ENCODE data around the gene CENPN.

The CENPN gene

DNA sequence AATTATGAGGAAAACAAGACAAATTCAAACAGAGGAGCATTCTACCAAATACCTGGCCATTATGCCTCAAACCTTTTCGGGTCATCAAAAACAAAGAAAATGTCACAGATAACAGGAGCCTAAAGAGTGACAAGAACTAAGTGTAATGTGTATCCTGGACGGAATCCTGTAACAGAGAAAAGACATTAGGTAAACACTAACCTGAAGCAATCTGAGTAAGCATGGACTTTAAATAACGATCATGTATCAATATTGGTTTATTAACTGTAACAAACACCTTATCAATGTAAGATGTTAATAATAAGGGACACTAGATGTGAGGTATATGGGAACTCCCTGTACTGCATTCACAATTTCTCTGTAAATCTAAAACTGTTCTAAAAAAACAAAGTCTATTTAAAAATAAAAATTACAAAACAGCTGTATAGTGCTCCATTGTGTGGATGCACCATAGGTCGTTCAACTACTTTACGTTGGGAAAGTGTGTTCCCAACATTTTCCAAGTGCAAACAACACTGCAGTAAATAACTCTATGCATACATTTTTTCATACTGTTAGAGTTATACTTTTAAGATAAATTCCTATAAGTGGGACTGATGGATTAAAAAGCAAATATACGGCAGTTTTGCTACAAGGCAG, 15.1 kb upstream of the CENPN start:
- no peak for DNase-seq

DNA sequence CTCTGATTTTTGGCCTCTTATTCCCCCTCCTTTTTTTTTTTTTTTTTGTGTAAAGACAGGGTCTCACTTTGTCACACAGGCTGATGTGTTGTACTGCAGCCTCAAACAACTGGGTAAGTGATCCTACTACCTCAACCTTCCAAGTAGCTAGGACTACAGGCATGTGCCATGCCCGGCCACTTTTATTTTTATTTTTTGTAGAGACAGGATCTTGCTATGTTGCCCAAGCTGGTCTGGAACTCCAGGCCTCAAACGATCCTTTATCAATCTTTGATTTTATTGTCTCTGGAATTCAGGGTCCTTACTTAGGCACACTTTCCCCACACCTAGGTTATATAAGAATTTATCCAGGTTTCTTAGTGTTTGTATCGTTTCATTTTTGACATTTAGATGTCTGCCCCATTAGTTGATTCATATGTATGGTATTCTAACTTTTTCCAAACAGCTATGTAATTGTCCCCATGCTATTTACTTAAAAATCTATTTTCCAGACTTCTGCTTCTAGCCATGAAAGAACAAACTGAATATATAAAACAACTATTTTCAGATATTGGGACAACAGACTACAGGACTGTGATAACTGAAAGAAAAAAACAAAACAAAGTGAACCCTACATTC, 14.2 kb upstream of the CENPN start:
- DNase-seq, result no peak

DNA sequence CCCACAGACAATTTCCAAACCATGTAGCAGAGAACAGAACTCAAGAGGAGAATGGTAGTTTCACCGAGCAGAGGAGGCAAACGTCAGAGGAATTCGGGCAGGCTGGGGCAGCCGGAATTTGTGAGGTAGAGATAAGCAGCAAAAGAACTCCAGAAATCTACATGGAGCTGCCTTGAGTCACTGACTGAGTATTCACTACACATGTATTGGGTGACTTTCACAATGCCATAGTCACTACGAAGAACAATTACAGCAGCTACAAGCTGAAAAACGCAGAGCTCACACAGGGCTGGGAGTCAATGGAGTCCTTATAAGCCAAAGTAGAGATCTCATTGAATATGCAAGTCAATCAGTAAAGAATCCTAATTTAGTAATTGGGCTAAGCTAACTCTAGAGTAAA, 13.7 kb upstream of the CENPN start:
- no peak for DNase-seq

DNA sequence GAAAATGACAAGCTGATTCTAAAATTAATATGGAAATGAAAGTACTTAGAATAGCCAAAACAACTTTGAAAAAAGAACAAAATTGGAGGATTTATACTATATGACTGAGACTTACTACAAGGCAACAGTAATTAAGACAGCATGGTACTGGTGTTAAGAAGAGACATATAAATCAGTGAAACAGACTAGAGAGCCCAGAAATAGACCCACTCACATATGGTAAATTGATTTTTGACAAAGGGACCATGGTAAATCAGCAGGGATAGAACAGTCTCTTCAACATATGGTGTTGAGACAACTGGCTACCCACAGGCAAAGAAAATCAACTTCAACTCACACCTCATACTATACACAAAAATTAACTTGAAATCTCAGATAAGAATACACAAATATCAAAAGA, 13.2 kb upstream of the CENPN start:
- DNase-seq, result peak in 1 of 2 experiments; percentile 39

DNA sequence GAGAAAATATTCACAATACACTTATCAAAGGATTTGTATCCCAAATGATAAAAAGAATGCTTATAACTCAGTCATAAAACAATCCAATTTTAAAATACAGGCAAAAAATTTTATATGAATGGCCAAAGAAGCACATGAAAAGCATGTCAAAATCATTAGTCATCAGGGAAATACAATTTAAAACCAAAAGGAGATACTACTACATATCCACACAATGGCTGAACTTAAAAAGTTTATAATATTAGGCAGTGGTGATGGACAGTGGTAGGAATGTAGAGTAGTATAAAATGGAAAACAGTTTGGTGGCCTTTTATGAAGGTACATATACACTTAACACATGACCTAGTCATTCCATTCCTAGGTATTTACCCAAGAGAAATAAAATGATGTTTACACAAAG, 12.6 kb upstream of the CENPN start:
- no peak for DNase-seq

DNA sequence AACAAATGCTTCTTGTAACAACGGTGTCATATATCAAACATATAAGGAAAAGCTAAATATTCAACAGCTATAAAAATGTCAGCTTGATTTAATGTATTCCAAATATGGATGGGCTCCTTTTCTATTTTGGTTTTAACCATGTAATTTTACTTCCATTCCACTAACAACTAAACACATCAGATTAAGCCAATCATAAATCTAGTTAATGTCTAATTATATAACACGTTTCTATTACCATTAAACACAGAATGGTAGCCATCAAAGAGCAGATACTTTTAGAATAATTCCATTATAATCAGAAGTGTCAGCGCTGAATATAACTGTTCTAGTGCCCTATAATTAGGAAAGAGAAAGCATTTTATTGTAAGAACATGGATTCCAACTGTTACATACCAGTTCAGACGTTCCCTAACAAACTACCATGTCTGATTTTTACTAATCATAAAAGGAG, 10.3 kb upstream of the CENPN start:
- DNase-seq, result no peak

DNA sequence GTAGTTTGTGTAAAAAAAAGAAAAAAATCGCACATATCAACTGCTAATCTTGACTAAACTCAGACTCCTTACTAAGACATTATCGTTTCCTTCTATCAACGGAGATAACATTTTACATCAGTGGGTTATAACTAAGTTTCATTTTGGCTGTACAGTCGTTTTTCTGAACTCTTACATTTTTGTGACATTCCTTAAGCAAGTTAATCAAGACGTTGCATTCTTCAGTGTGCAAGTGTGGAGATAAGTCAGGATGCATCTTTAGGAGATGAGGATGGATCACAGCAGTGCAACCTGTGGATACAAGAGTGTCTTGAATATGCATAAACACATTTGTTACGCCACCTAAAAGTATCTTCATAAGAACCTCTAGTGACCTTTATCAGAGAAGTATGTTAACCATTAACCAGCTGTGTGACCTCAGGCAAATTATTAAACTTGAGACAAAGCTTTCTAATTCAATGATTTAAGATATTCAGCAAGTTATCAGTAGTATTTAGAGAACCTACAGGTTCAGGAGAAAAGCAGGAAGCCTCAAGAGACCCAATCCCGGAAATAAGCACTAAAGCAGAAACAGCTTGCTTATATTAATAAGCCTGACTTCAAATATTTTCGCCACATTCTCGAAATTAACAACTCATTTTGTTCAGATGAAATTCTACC, 9.7 kb upstream of the CENPN start:
- no peak for DNase-seq

DNA sequence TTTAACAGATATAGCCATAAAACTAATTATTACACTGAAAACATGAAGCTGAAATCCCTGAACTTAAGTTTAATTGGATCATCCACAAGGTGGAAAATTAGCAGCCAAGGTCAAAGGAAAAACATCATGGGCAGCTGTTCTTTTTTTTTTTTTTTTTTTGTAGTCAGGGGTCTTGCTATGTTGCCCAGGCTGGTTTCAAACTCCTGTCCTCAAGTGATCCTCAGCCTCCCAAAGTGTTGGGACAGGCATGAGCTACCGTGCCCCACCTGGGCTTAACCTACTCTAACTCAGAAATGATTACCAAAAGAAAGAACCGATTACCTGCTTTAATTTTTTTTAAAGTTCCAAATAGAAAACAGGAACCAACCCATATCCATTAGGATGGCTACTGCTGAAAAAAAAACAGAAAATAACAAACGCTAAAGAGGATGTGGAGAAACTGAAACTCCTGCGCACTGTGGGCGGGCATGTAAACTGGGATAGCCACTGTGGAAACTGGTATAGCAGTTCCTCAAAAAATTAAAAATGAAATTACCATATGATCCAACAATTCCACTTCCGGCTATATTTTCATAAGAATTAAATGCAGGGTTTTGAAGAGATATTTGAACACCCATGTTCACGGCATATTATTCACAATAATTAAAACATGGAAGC, 8.9 kb upstream of the CENPN start:
- DNase-seq, result no peak

DNA sequence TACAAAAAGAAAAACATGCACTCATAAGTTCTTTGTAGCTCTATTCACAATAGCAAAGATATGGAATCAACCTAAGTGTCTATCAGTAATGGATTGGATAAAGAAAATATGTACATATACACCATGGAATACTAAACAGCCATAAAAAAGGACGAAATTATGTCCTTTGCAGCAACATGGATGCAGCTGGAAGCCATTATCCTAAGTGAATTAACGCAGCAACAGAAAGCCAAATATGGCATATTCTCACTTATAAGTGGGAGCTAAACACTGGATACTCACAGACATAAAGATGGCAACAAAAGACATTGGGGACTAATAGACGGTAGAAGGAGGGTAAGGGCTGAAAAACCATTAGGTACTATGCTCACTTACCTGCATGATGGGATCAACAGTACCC, 6.1 kb upstream of the CENPN start:
- no peak for DNase-seq

DNA sequence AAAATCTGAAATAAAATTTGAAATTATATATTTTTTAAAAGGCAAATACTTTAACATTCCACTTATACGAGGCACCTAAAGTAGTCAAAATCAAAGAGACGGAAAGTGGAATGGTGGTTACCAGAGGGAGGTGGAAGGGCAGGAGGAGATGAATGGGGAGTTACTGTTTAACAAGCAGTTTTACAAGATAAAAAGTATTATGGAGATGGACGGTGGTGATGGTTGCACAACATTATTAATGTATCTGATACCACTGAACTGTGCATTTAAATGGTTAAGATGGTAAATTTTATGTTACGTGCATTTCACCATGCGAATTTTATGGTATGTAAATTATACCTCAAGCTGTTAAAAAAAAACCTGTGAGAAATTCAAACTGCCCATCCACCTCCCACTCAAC, 5.7 kb upstream of the CENPN start:
- no peak for DNase-seq

DNA sequence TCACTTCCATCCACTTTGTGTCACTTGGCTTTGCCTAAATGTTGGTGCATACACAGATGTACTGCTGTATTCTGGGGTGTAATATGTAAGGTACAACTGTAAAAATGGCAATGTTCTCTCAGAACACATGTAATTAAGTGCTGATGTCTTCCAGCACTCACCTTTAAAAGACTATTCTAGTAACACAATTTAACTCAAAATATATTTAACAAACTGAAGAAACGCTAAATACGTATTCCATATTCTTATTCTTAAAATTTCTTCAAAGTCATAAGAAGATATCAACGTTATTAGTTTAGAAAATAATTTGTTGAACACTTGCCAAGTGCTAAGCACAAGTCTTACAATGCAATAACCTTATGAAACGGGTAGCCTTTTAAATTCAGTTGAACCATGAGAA, 4.0 kb upstream of the CENPN start:
- no peak for DNase-seq

DNA sequence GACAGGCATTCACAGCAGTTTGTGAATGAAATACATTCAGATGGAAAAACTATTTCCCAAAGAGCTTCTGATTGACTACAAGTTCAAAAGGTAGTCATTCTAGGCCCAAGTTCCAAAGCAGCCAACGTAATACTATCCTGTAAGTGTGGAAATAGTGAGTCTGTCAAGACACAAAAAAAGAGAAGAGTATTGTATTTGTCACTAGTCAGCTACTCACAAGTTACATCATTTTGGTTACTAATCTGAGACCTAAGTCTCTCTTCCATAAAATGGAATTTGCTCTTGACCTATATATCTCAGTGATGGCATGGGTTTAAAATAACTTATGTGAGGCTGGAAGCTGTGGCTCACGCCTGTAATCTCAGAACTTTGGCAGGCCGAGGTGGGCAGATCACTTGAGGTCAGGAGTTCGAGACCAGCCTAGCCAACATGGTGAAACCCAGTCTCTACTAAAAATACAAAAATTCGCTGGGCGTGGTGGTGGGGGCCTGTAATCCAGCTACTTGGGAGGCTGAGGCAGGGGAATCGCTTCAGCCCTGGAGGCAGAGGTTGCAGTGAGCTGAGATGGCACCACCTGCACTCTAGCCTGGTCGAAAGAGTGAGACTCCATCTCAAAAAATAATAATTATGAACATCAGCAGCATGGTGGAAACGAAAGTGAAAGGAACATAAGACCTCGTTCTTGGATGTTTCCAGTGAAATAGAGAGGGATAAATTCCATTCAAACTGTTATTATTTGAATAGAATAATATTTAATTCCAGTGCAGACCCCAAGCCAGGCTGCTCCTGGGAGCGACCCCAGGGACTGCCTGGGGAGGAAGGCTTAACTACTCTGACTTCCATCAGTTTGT, 3.2 kb upstream of the CENPN start:
- no peak for DNase-seq

DNA sequence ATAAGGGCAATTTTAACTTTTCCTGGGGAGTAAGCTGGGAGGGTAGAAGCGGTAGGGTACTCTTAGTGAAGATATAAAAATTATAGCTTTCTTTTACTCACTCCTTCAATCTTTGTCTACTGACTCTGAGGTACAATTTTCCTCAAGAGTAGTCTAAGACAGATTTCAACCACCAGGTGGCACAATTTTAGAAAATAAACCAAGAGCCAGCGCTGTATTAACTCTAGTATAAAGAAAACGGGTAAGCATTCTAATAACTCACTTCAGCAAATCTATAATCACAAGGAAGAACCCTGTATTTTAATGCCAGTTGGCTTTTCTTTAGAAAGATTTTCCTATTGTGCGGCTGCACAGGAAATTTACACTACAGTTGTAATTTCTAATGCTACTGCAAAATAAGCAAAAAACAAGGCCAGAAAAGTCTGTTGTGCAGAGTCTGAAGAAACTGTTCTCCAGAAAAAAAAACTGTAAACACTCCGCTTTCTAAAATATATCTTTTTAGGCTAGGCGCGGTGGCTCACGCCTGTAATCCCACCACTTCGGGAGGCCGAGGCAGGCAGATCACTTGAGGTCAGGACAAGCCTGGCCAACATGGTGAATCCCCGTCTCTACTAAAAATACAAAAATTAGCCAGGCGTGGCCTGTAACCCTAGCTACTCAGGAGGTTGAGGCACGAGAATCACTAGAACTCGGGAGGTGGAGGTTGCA, 2.2 kb upstream of the CENPN start:
- DNase-seq, result peak in 1 of 2 experiments; percentile 45

DNA sequence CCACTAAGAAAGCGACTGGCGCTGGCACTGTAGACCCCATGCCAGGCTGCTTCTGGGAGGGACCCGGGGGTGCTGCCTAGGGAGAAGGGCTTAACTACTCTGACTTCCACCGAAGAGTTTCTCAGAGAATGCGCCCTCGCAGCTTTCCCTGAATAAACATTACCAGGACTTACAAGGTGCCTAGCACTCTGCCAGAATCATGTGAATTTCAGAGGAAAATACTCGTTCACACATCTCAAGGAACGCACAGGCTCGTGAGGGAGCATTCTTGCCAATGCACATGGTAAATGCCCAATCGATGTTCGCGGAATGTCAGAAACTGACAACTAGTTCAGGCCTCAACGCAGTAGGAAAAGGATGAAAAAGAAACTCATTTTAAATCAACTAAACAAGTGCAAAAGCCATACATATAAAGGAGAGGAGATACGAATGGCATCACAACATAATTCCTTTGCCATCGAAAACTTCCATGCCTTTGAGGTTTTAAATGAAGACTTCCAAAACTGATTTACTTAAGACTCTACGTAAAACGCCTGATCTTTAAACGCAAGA, 1.3 kb upstream of the CENPN start:
- no peak for DNase-seq

DNA sequence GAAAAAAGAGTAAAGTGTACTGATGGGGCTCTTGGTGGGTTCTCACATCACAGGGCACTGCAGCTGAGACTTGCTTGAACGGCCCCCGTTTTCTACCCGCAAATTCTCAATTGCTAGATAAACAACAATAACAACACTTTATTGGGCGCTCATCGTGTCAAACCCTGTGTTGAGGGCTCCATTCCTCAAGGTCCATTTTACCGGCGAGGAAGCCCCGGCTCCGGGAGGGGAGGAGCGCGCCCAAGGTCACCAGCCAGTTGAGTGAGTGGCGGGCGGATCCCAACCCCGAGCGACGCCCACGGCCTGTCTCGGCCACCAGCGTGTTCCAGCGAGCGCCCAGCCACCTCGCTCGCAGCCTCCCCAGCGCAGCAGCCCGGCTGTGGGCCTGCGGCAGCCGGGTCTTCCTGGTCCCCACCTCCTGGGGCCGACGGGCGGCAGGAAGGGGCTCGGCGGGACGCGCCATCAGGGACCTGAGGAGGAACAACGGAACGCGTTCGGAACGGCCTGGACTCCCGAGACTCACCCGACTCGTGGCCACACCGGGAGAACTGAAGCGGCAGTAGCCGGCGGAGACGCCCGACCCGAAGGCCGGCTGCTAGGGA, 702 bp upstream of the CENPN start:
- peak in 1 of 2 experiments; percentile 29 for DNase-seq

DNA sequence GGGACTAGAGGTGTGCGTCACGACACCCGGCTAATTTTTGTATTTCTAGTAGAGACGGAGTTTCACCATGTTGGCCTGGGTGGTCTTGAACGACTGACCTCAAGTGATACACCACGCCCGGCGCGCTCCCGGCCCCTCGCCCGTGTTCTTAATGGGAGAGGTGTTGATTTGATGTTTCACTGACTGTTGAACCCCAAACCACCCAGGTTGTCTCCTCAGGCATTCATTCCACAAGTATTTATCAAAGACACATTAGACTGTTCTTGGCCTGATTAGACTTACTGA, 1.4 kb downstream of the CENPN start:
- DNase-seq, result no peak

DNA sequence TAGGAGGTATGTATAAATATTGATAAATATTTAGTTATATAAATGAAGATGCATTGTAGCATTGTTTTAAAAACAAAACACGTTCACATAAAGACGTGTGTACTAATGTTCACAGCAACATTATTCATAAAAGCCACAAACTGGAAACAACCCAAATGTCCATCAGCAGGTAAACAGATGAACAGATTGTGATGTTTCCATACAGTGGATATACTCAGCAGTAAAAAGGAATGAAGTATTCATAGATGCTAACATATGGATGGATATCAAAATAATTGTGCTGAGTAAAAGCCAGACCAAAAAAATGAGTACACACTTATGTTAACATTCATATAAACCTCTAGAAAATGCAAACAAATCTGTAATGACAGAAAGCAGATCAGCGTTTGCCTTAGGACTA, 6.0 kb downstream of the CENPN start:
- DNase-seq, result no peak

DNA sequence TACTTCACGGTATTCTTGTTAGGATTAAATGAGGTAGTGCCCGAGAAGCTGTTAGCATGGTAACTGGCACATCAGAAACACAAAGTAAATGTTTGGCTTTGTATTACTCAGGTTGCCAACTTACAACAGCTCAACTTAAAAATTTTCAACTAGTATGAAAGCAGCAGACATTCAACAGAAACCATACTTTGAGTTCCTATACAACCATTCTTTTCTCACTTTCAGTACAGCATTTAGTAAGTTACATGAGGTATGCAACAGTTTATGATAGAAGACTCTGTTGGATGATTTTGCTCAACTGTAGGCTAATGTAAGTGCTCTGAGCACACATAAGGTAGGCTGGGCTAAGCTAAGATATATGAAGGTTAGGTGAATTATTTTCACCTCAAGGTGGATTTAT, 7.7 kb downstream of the CENPN start:
- DNase-seq, result no peak

DNA sequence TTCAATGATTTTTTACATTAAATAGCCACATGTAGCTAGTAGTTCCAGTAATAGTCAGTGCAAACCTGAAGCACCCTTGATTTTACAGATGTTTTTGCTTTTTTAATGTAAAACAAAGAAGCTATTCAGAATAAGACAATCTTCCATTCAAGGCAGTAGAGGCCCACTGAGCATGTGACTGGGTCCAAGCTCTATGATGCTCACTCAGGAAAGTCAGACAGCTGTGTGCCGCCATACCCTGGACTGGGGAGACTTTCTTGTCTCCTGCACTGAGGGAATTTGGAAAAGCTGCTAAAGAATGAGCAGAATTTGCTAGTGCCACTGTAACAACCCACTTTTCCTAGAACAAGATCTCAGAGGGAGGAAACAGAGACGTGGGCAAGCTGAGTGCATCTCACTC, 11.5 kb downstream of the CENPN start:
- DNase-seq, result no peak

DNA sequence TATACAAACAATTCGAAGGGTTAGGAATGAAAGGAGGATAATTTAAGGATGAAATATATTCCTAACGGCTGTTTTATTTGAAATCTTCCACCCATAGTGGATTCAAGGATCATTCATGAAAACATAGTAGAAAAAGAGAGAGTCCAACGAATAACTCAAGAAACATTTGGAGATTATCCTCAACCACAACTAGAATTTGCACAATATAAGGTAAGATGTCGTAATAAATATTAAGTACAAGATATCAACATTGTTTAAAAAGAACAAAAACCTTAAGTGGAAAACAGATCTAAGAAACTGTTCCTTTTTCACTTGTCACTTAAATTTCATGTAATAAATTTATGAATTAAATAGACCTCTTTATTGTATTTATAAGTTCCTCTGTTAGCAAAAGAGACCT, 19.4 kb downstream of the CENPN start:
- no peak for DNase-seq

DNA sequence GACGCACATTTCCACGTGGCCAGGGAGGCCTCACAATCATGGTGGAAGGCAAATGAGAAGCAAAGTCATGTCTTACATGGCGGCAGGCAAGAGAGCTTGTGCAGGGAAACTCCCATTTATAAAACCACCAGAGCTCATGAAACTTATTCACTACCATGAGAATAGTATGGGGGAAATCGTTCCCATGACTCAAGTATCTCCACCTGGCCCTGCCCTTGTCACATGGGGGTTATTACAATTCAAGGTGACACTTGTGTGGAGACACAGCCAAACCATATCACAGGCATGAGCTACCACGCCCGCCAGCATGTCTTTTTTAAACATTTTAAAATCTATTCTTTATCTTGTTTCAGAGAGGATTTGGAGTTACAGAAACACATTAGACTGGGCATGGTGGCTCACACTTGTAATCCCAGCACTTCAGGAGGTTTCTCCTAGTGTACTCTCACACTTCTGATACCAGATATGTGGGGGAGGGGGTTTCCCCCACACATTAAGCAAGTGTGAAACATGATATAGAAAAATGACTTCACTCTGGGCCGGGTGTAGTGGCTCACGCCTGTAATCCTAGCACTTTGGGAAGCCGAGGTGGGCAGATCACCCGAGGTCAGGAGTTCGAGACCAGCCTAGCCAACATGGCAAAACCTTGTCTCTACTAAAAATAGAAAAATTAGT, 23.1 kb downstream of the CENPN start:
- DNase-seq, result no peak

Measured in NCI-H446 (cell line).